ENCODE data around the gene ZNF382. TPM values are rescaled to one million over a fixed set of nuclear protein-coding genes. Genes with fewer than 3 reads are reported as not detected.

The ZNF382 gene
- total RNA-seq, 1 experiment from 2014 or later = 2.5 TPM

GRCh38 chr19:36668646-36669045 is 63.5 kb downstream of the ZNF382 start:
- Mint-ChIP-seq H3K27ac (ENCODE audit: unreplicated experiment) (no peak overlapping the region), H3K36me3 (ENCODE audit: insufficient read depth, unreplicated experiment) (peaks cover 40% of the 10 kb centered on the region), H3K4me3 (ENCODE audit: low read depth, unreplicated experiment) (peak overlapping the region; percentile 95), H3K9me3 (ENCODE audit: low read depth, unreplicated experiment) (peaks cover 19% of the 10 kb centered on the region), H3K27me3 (ENCODE audit: unreplicated experiment) (no peaks in the 10 kb centered on the region), H3K4me1 (ENCODE audit: low read depth, unreplicated experiment) (peaks cover 10% of the 10 kb centered on the region)
- no TSS peak for BruUV-seq (replicated peaks)
- DNase-seq = no peak
- intact Hi-C loops (cut with micrococcal nuclease; ENCODE audit: unreplicated experiment) = no loop called here
- CTCF ChIA-PET = no interaction called here
- TF ChIP-seq, protein P1, sequence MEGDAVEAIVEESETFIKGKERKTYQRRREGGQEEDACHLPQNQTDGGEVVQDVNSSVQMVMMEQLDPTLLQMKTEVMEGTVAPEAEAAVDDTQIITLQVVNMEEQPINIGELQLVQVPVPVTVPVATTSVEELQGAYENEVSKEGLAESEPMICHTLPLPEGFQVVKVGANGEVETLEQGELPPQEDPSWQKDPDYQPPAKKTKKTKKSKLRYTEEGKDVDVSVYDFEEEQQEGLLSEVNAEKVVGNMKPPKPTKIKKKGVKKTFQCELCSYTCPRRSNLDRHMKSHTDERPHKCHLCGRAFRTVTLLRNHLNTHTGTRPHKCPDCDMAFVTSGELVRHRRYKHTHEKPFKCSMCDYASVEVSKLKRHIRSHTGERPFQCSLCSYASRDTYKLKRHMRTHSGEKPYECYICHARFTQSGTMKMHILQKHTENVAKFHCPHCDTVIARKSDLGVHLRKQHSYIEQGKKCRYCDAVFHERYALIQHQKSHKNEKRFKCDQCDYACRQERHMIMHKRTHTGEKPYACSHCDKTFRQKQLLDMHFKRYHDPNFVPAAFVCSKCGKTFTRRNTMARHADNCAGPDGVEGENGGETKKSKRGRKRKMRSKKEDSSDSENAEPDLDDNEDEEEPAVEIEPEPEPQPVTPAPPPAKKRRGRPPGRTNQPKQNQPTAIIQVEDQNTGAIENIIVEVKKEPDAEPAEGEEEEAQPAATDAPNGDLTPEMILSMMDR (IDR thresholded peaks at IDR 0.05; ENCODE audit: unreplicated experiment) = no peak

DNA sequence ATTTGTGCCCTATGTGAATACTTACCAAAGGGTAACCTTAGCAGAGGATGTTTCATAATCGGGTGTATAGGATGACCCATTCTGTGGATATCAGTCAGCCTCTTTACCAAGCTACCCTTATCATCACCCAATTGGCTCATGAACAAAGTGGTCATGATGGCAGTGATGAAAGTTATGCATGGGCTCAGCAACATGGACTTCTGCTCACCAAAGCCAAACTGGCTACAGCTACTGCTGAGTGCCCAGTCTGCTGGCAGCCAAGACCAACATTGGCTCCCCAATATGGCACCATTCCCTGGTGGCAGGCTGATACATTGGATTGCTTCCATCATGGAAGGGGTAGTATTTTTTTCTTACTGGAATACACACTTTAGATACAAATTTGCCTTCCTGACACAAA is 67.3 kb downstream of the ZNF382 start:
- CTCF ChIA-PET = interaction anchor here (0.6 kb wide), 2 partner anchors 14 to 550 kb away, joined by 3 to 8 read pairs; no protein-coding TSS in a partner anchor
- DNase-seq = no peak
- peaks cover 11% of the 10 kb centered on the region for H3K9me3 Mint-ChIP-seq (ENCODE audit: low read depth, unreplicated experiment)
- H3K4me1 Mint-ChIP-seq (ENCODE audit: low read depth, unreplicated experiment) = no peaks in the 10 kb centered on the region
- no peaks in the 10 kb centered on the region for H3K27me3 Mint-ChIP-seq (ENCODE audit: unreplicated experiment)
- H3K4me3 Mint-ChIP-seq (ENCODE audit: low read depth, unreplicated experiment) = no peak overlapping the region
- no peak overlapping the region for H3K27ac Mint-ChIP-seq (ENCODE audit: unreplicated experiment)
- peaks cover 13% of the 10 kb centered on the region for H3K36me3 Mint-ChIP-seq (ENCODE audit: insufficient read depth, unreplicated experiment)
- TF ChIP-seq, protein P1 (IDR thresholded peaks at IDR 0.05; ENCODE audit: unreplicated experiment) = no peak
- intact Hi-C loops (cut with micrococcal nuclease; ENCODE audit: unreplicated experiment) = no loop called here
- BruUV-seq (replicated peaks) = no TSS peak

GRCh38 chr19:36674201-36674600 is 69.1 kb downstream of the ZNF382 start:
- TF ChIP-seq, protein P1 (IDR thresholded peaks at IDR 0.05; ENCODE audit: unreplicated experiment) = no peak
- H3K27me3 Mint-ChIP-seq (ENCODE audit: unreplicated experiment) = no peaks in the 10 kb centered on the region
- no TSS peak for BruUV-seq (replicated peaks)
- H3K4me1 Mint-ChIP-seq (ENCODE audit: low read depth, unreplicated experiment) = no peaks in the 10 kb centered on the region
- DNase-seq = no peak
- intact Hi-C loops (cut with micrococcal nuclease; ENCODE audit: unreplicated experiment) = no loop called here
- no peak overlapping the region for H3K4me3 Mint-ChIP-seq (ENCODE audit: low read depth, unreplicated experiment)
- no peak overlapping the region for H3K27ac Mint-ChIP-seq (ENCODE audit: unreplicated experiment)
- peaks cover 12% of the 10 kb centered on the region for H3K9me3 Mint-ChIP-seq (ENCODE audit: low read depth, unreplicated experiment)
- CTCF ChIA-PET = no interaction called here
- peaks cover 5% of the 10 kb centered on the region for H3K36me3 Mint-ChIP-seq (ENCODE audit: insufficient read depth, unreplicated experiment)

GRCh38 chr19:36679455-36679854 is 74.3 kb downstream of the ZNF382 start:
- Mint-ChIP-seq H3K27ac (ENCODE audit: unreplicated experiment) (no peak overlapping the region), H3K9me3 (ENCODE audit: low read depth, unreplicated experiment) (peaks cover 27% of the 10 kb centered on the region), H3K36me3 (ENCODE audit: insufficient read depth, unreplicated experiment) (peaks cover 5% of the 10 kb centered on the region), H3K4me3 (ENCODE audit: low read depth, unreplicated experiment) (no peak overlapping the region), H3K4me1 (ENCODE audit: low read depth, unreplicated experiment) (no peaks in the 10 kb centered on the region), H3K27me3 (ENCODE audit: unreplicated experiment) (no peaks in the 10 kb centered on the region)
- CTCF ChIA-PET = no interaction called here
- BruUV-seq (replicated peaks) = no TSS peak
- intact Hi-C loops (cut with micrococcal nuclease; ENCODE audit: unreplicated experiment) = no loop called here
- no peak for DNase-seq
- TF ChIP-seq, protein P1 (IDR thresholded peaks at IDR 0.05; ENCODE audit: unreplicated experiment) = no peak

Other genes starting within 250 kb of the ZNF382 start
- 4.6 and 4.8 TPM in 2 replicates for gene ZFP14, start 226.1 kb upstream of the ZNF382 start, total RNA-seq (2022)
- gene ZFP82, start 186.7 kb upstream of the ZNF382 start, total RNA-seq (2022) = not detected in 2 replicates
- 12.0 and 13.0 TPM in 2 replicates for gene ZNF566, start 115.8 kb upstream of the ZNF382 start, total RNA-seq (2022)
- gene ZNF260, start 77.0 kb upstream of the ZNF382 start, total RNA-seq (2022) = 14.1 and 17.8 TPM in 2 replicates
- 8.9 and 11.9 TPM in 2 replicates for gene ZNF529, start 32.0 kb upstream of the ZNF382 start, total RNA-seq (2022)
- gene ZNF461, start 61.5 kb downstream of the ZNF382 start, total RNA-seq (2022) = 8.5 and 9.7 TPM in 2 replicates
- gene ZNF567, start 82.3 kb downstream of the ZNF382 start, total RNA-seq (2022) = 11.0 TPM in 2 replicates
- gene ZNF850, start 167.5 kb downstream of the ZNF382 start, total RNA-seq (2022) = 9.0 and 10.9 TPM in 2 replicates
- gene ZNF790, start 233.1 kb downstream of the ZNF382 start, total RNA-seq (2022) = 10.4 and 10.8 TPM in 2 replicates
- gene ZNF345, start 245.6 kb downstream of the ZNF382 start, total RNA-seq (2022) = 5.0 and 5.3 TPM in 2 replicates